ENCODE results near the gene RBM38. TPM values are rescaled to one million over a fixed set of nuclear protein-coding genes. Genes with fewer than 3 reads are reported as not detected.

The RBM38 gene
- total and polyA plus RNA-seq, 2 of the 4 experiments (the other 2 are of a cell fraction), result 5.2 to 11.9 TPM

Other genes with a start within 250 kb of the RBM38 start
- gene BMP7, start 124.8 kb upstream of the RBM38 start, total RNA-seq (2012; rRNA removed), result not detected in 2 replicates
- gene BMP7, start 124.8 kb upstream of the RBM38 start, polyA plus RNA-seq (2012; rRNA removed), result not detected in 2 replicates
- gene SPO11, start 61.6 kb upstream of the RBM38 start, total RNA-seq (2012; rRNA removed), result not detected in 2 replicates
- gene SPO11, start 61.6 kb upstream of the RBM38 start, polyA plus RNA-seq (2012; rRNA removed), result not detected in 2 replicates
- 32.5 and 32.8 TPM in 2 replicates for gene RAE1, start 40.1 kb upstream of the RBM38 start, total RNA-seq (2012; rRNA removed)
- 58.4 and 80.5 TPM in 2 replicates for gene RAE1, start 40.1 kb upstream of the RBM38 start, polyA plus RNA-seq (2012; rRNA removed)
- gene CTCFL, start 133.7 kb downstream of the RBM38 start, total RNA-seq (2012; rRNA removed), result not detected in 2 replicates
- gene CTCFL, start 133.7 kb downstream of the RBM38 start, polyA plus RNA-seq (2012; rRNA removed), result not detected in 2 replicates
- gene PCK1, start 169.7 kb downstream of the RBM38 start, total RNA-seq (2012; rRNA removed), result not detected in 2 replicates
- not detected in 2 replicates for gene PCK1, start 169.7 kb downstream of the RBM38 start, polyA plus RNA-seq (2012; rRNA removed)
- gene ZBP1, start 229.0 kb downstream of the RBM38 start, total RNA-seq (2012; rRNA removed), result not detected in 2 replicates
- not detected in 2 replicates for gene ZBP1, start 229.0 kb downstream of the RBM38 start, polyA plus RNA-seq (2012; rRNA removed)

Data from IMR-90 (cell line).